ENCODE results near the gene RYR3. TPM values are rescaled to one million over a fixed set of nuclear protein-coding genes. Genes with fewer than 3 reads are reported as not detected.

The RYR3 gene
- total and polyA plus RNA-seq, 2 donors (not counting 1 experiment from before 2014, with no cell fraction given): not detected

DNA sequence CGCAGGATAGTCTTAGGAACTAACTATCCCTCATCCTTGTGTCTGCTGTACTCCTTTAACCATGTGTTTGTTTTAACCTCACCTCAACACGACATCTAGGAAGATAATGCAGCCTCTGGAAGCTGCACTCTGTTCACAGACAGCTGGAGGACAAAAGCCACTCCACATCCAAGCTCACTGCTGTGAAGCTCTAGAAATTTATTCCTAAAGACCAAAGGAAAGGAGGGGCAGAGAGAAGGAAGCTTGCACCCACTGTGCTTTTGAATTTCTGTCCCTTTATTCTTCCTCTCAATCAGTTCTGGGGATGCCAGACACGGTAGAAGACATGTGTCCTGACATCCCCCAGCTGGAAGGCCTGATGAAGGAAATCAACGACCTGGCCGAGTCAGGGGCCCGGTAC, 474.6 kb downstream of the RYR3 start:
- Histone ChIP-seq H3K27me3 (replicated peaks in 1 of 4; ENCODE audit: control extremely low read depth in 1 of 4, control insufficient read depth in 3 of 4, insufficient read depth in 4 of 4, low read length in 3 of 4) (no peaks in the 10 kb centered on the region), H3K36me3 (replicated peaks in 1 of 2; ENCODE audit: control extremely low read depth in 1 of 2, control insufficient read depth in 1 of 2, extremely low read depth in 1 of 2, insufficient read depth in 2 of 2, low read length in 1 of 2) (no peaks in the 10 kb centered on the region), H3K27ac (ENCODE audit: low read length in 2 of 2) (no peak overlapping the region), H3K4me3 (ENCODE audit: control extremely low read depth in 1 of 5, extremely low read depth in 1 of 5, insufficient read depth in 1 of 5, low read depth in 2 of 5, low read length in 4 of 5) (no peak overlapping the region), H4K20me1 (ENCODE audit: control insufficient read depth, insufficient read depth, low read length, poor library complexity, severe bottlenecking) (no peaks in the 10 kb centered on the region), H2AFZ (ENCODE audit: insufficient read depth, low read depth, low read length, poor library complexity, severe bottlenecking) (no peak overlapping the region), H3K4me1 (ENCODE audit: control insufficient read depth in 2 of 2, insufficient read depth in 2 of 2, low read length in 2 of 2) (no peaks in the 10 kb centered on the region), H3K9me3 (ENCODE audit: control extremely low read depth in 1 of 3, control insufficient read depth in 2 of 3, insufficient read depth in 1 of 3, low read length in 2 of 3) (no peaks in the 10 kb centered on the region), H3K9ac (ENCODE audit: low read length) (no peak overlapping the region), H3K79me2 (ENCODE audit: control insufficient read depth, insufficient read depth, low read length) (no peaks in the 10 kb centered on the region), H3K4me2 (replicated peaks; ENCODE audit: low read depth, low read length, poor library complexity, severe bottlenecking) (no peak overlapping the region)
- ATAC-seq (ENCODE audit: low read depth): no peak
- H3K27me3 Mint-ChIP-seq: peaks cover 16% of the 10 kb centered on the region
- no peak for DNase-seq
- no peak overlapping the region for H3K4me3 Mint-ChIP-seq
- no peaks in the 10 kb centered on the region for H3K9me3 Mint-ChIP-seq (ENCODE audit: insufficient read depth)
- intact Hi-C loops (cut with micrococcal nuclease): no loop called here
- no peak for TF ChIP-seq EZH2 (IDR thresholded peaks at IDR 0.05; ENCODE audit: borderline replicate concordance, insufficient read depth, low read depth, low read length, poor library complexity, severe bottlenecking)
- TF ChIP-seq, protein P1, sequence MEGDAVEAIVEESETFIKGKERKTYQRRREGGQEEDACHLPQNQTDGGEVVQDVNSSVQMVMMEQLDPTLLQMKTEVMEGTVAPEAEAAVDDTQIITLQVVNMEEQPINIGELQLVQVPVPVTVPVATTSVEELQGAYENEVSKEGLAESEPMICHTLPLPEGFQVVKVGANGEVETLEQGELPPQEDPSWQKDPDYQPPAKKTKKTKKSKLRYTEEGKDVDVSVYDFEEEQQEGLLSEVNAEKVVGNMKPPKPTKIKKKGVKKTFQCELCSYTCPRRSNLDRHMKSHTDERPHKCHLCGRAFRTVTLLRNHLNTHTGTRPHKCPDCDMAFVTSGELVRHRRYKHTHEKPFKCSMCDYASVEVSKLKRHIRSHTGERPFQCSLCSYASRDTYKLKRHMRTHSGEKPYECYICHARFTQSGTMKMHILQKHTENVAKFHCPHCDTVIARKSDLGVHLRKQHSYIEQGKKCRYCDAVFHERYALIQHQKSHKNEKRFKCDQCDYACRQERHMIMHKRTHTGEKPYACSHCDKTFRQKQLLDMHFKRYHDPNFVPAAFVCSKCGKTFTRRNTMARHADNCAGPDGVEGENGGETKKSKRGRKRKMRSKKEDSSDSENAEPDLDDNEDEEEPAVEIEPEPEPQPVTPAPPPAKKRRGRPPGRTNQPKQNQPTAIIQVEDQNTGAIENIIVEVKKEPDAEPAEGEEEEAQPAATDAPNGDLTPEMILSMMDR (IDR thresholded peaks at IDR 0.05): no peak
- 96% methylated on average over 6 of the region's 6 CpGs for WGBS (ENCODE audit: insufficient coverage)
- H3K27ac Mint-ChIP-seq: no peak overlapping the region
- POLR2A ChIA-PET: no interaction called here
- CTCF ChIA-PET: no interaction called here
- peaks cover 6% of the 10 kb centered on the region for H3K4me1 Mint-ChIP-seq

GRCh38 chr15:33788906-33789540, 478.3 kb downstream of the RYR3 start:
- DNase-seq (no peak), ATAC-seq (ENCODE audit: low read depth) (no peak)
- CTCF ChIA-PET: no interaction called here
- WGBS (ENCODE audit: insufficient coverage): 2% methylated on average over 7 of the region's 9 CpGs
- H3K27me3 ChIP-seq (replicated peaks in 1 of 4; ENCODE audit: control extremely low read depth in 1 of 4, control insufficient read depth in 3 of 4, insufficient read depth in 4 of 4, low read length in 3 of 4): no peaks in the 10 kb centered on the region
- H3K4me1 ChIP-seq (ENCODE audit: control insufficient read depth in 2 of 2, insufficient read depth in 2 of 2, low read length in 2 of 2): no peaks in the 10 kb centered on the region
- no peak overlapping the region for H3K4me3 Mint-ChIP-seq
- intact Hi-C loops (cut with micrococcal nuclease): no loop called here
- POLR2A ChIA-PET: no interaction called here
- H3K9ac ChIP-seq (ENCODE audit: low read length): no peak overlapping the region
- peaks cover 16% of the 10 kb centered on the region for H3K27me3 Mint-ChIP-seq
- H3K4me2 ChIP-seq (replicated peaks; ENCODE audit: low read depth, low read length, poor library complexity, severe bottlenecking): no peak overlapping the region
- H3K4me3 ChIP-seq (ENCODE audit: control extremely low read depth in 1 of 5, extremely low read depth in 1 of 5, insufficient read depth in 1 of 5, low read depth in 2 of 5, low read length in 4 of 5): no peak overlapping the region
- H3K27ac ChIP-seq (ENCODE audit: low read length in 2 of 2): no peak overlapping the region
- no peaks in the 10 kb centered on the region for H3K36me3 ChIP-seq (replicated peaks in 1 of 2; ENCODE audit: control extremely low read depth in 1 of 2, control insufficient read depth in 1 of 2, extremely low read depth in 1 of 2, insufficient read depth in 2 of 2, low read length in 1 of 2)
- H3K27ac Mint-ChIP-seq: no peak overlapping the region
- TF ChIP-seq, protein P1 (IDR thresholded peaks at IDR 0.05): no peak
- TF ChIP-seq EZH2 (IDR thresholded peaks at IDR 0.05; ENCODE audit: borderline replicate concordance, insufficient read depth, low read depth, low read length, poor library complexity, severe bottlenecking): no peak
- H2AFZ ChIP-seq (ENCODE audit: insufficient read depth, low read depth, low read length, poor library complexity, severe bottlenecking): peak overlapping the region; percentile 33
- H4K20me1 ChIP-seq (ENCODE audit: control insufficient read depth, insufficient read depth, low read length, poor library complexity, severe bottlenecking): no peaks in the 10 kb centered on the region
- no peaks in the 10 kb centered on the region for H3K9me3 Mint-ChIP-seq (ENCODE audit: insufficient read depth)
- no peaks in the 10 kb centered on the region for H3K9me3 ChIP-seq (ENCODE audit: control extremely low read depth in 1 of 3, control insufficient read depth in 2 of 3, insufficient read depth in 1 of 3, low read length in 2 of 3)
- H3K79me2 ChIP-seq (ENCODE audit: control insufficient read depth, insufficient read depth, low read length): no peaks in the 10 kb centered on the region
- H3K4me1 Mint-ChIP-seq: peaks cover 5% of the 10 kb centered on the region
